K562 (cell line): ENCODE results near the gene MORC4. TPM values are rescaled to one million over a fixed set of nuclear protein-coding genes. Genes with fewer than 3 reads are reported as not detected.

Experiments
- ATAC-seq: fragments of 200-7000 bp; cut with Tn5 transposase; 3 replicates; pipeline ENCODE4 v1.9.1; 2020; ENCODE audit warnings: moderate library complexity
- BruUV-seq: library from RNA; stranded (reverse); fragments of 400-500 nt; replicated peaks from 2 replicates; lab custom pipeline; 2021; lab: Mats Ljungman, UMichigan
- CTCF ChIA-PET: fragments of 300-600 bp; formaldehyde crosslinking; extraction: SDS; loops from one replicate; lab custom pipeline; 2021; ENCODE audit warnings: low intra/inter-chr PET ratio; lab: Yijun Ruan, JAX
- POLR2A ChIA-PET: fragments of 300-600, 350-650 bp; sonication (Branson Sonifier 250); formaldehyde crosslinking; extraction: SDS; loops from one replicate; lab custom pipeline; 2021; ENCODE audit warnings: antibody characterized with exemption, inconsistent platforms; lab: Yijun Ruan, JAX
- DNase-seq, 4 experiments: peaks; one replicate each; pipeline versions ENCODE4 v3.0.0 to v3.0.0-alpha.2; 2011 to 2018; ENCODE audit warnings: low spot score in 3 of 4, mixed read lengths in 3 of 4; ENCODE audit errors: extremely low read depth in 1 of 4
- FAIRE-seq: peaks from 2 replicates; lab custom pipeline; 2011; peaks lifted over from hg19 to GRCh38; lab: Jason Lieb, UNC
- H2AFZ ChIP-seq: 2 replicates; pipeline ENCODE4 v1.6.0; 2011; ENCODE audit warnings: low read depth, low read length, control low read depth, inconsistent platforms
- H3K27ac ChIP-seq: fragments of 200-600 bp; 3 replicates; pipeline ENCODE4 v1.8.0; 2011; ENCODE audit warnings: low read depth, mild to moderate bottlenecking, control low read depth, inconsistent platforms, low read length, moderate library complexity, mixed read lengths; ENCODE audit errors: extremely low read depth
- H3K27me3 ChIP-seq, 2 experiments: fragments of 300-600 bp in 1 of 2; 2 replicates in 1 of 2; 3 replicates in 1 of 2; pipeline versions ENCODE4 v1.6.0 to v1.8.0; 2011; ENCODE audit warnings: inconsistent platforms in 2 of 2, low read length in 2 of 2, mild to moderate bottlenecking in 1 of 2, mixed read lengths in 1 of 2, moderate library complexity in 1 of 2; ENCODE audit not compliant: control insufficient read depth in 2 of 2, insufficient read depth in 2 of 2
- H3K36me3 ChIP-seq: fragments of 300-600 bp; 3 replicates; pipeline ENCODE4 v1.8.0; 2011; ENCODE audit warnings: mild to moderate bottlenecking, low read length, inconsistent platforms; ENCODE audit not compliant: control insufficient read depth, insufficient read depth
- H3K4me1 ChIP-seq, 2 experiments: fragments of 200-600 bp in 1 of 2; replicated peaks in 1 of 2; 2 replicates in 1 of 2; 3 replicates in 1 of 2; pipeline versions ENCODE4 v1.5.1 to v1.8.0; 2011; ENCODE audit warnings: inconsistent platforms in 2 of 2, low read length in 2 of 2, mild to moderate bottlenecking in 1 of 2, mixed read lengths in 1 of 2, moderate library complexity in 1 of 2; ENCODE audit not compliant: control insufficient read depth in 2 of 2, insufficient read depth in 2 of 2
- H3K4me2 ChIP-seq: 2 replicates; pipeline ENCODE4 v1.6.1; 2011; ENCODE audit warnings: low read length, control low read depth, inconsistent platforms, mixed read lengths; ENCODE audit not compliant: insufficient read depth
- H3K4me3 ChIP-seq: fragments of 200-600 bp; sonication (generic), shearing (Covaris generic); 2 replicates; pipeline ENCODE4 v1.5.1; 2016; ENCODE audit warnings: control low read depth, inconsistent platforms
- H3K79me2 ChIP-seq: fragments of 200-600 bp; 3 replicates; pipeline ENCODE4 v1.8.0; 2011; ENCODE audit warnings: low read length, inconsistent platforms; ENCODE audit not compliant: control insufficient read depth, insufficient read depth
- H3K9ac ChIP-seq, 2 experiments: 2 replicates each; pipeline versions ENCODE4 v1.6.0 to v1.6.1; 2011; ENCODE audit warnings: low read depth in 2 of 2, low read length in 2 of 2, control low read depth in 1 of 2, inconsistent platforms in 1 of 2, mild to moderate bottlenecking in 1 of 2, mixed read lengths in 1 of 2; ENCODE audit not compliant: insufficient read depth in 1 of 2
- H3K9me1 ChIP-seq: one replicate; pipeline ENCODE4 v1.6.0; 2011; ENCODE audit warnings: inconsistent platforms, mild to moderate bottlenecking, low read length, moderate library complexity; ENCODE audit not compliant: control insufficient read depth, insufficient read depth
- H3K9me3 ChIP-seq: replicated peaks from 2 replicates; pipeline ENCODE4 v1.5.1; 2011; ENCODE audit warnings: low read depth, low read length, inconsistent platforms; ENCODE audit not compliant: control insufficient read depth, insufficient read depth
- H4K20me1 ChIP-seq: replicated peaks from 2 replicates; pipeline ENCODE4 v1.6.1; 2011; ENCODE audit warnings: low read length, inconsistent platforms, mixed read lengths; ENCODE audit not compliant: control insufficient read depth, insufficient read depth
- ELK3 ChIP-seq: fragments of 450-650 bp; formaldehyde crosslinking; IDR thresholded peaks from 2 replicates; pipeline ENCODE4 v1.4.0; 2020; ENCODE audit warnings: mild to moderate bottlenecking
- FOXJ2 ChIP-seq: fragments of 200-800 bp; sonication (Bioruptor generic); IDR thresholded peaks from 2 replicates; pipeline ENCODE4 v1.6.1; 2016; ENCODE audit warnings: missing genetic modification characterization, missing compliant biosample characterization
- NR1H2 ChIP-seq: sonication (generic); formaldehyde crosslinking; IDR thresholded peaks from 2 replicates; pipeline ENCODE4 v1.4.0; 2020; ENCODE audit warnings: mild to moderate bottlenecking, missing genetic modification reagents
- PCBP1 ChIP-seq: fragments of 200-400 bp; formaldehyde crosslinking; IDR thresholded peaks from 2 replicates; pipeline ENCODE4 v1.6.1; 2018; ENCODE audit warnings: mild to moderate bottlenecking, low read depth, low read length; ENCODE audit not compliant: poor library complexity, severe bottlenecking
- POLR2B ChIP-seq: fragments of 450-650 bp; IDR thresholded peaks from 2 replicates; pipeline ENCODE4 v1.6.1; 2018; ENCODE audit warnings: low read depth; ENCODE audit not compliant: partially characterized antibody
- WGBS: fragments of 100-300 bp; shearing (Covaris generic); methylation state at CpG from one replicate; pipeline ENCODE4 v1.1.6; 2016; ENCODE audit warnings: low coverage, mixed read lengths; ENCODE audit not compliant: insufficient coverage; ENCODE audit errors: missing lambda C conversion rate; 5-methylcytosine and 5-hydroxymethylcytosine counted together
- in situ Hi-C: fragments of 300-500 bp; cut with MboI; formaldehyde crosslinking; loops from 4 replicates; pipeline ENCODE4 v1.15.0; 2018; ENCODE audit warnings: inconsistent platforms, mixed read lengths
- intact Hi-C: fragments of 100-400 bp; cut with micrococcal nuclease; formaldehyde crosslinking; loops from 2 replicates; pipeline ENCODE4 v1.14.2; 2022
- polyA plus RNA-seq, 8 experiments: library from polyadenylated mRNA; depleted of rRNA in 4 of 8; stranded (reverse) in 5 of 8; unstranded in 3 of 8; fragments of >200 nt; fragmentation: Nextera tagmentation in 2 of 8; fragmentation: Illumina TruSeq in 1 of 8; extraction: Ambion mirVana in 2 of 8; extraction: Trizol in 1 of 8; gene quantifications; 2 replicates each; pipeline versions ENCODE4 v1.2.1 to v1.2.3, GENCODE V29; 2011 to 2014; ENCODE audit warnings: inconsistent platforms in 1 of 8, missing spikeins in 1 of 8
- total RNA-seq, 7 experiments: library from RNA; depleted of rRNA in 6 of 7; stranded (reverse); fragments of >200 nt in 6 of 7; fragmentation: Illumina TruSeq in 2 of 7; extraction: Trizol in 2 of 7; gene quantifications; 2 replicates each; pipeline versions ENCODE4 v1.2.1 to v1.2.3, GENCODE V29; 2011 to 2021; ENCODE audit warnings: low replicate concordance in 1 of 7

Gene MORC4
- total and polyA plus RNA-seq, 9 of the 15 experiments (the other 6 are each of a cell fraction or from before 2014, with no cell fraction given): 0.04 to 0.53 (median 0.18) TPM

- DNase-seq (no peak), ATAC-seq (no peak), FAIRE-seq (no peak)
- Histone ChIP-seq H3K4me3 (no peak overlapping the region), H3K27me3 (no peaks in the 10 kb centered on the region), H3K9me3 (no peaks in the 10 kb centered on the region), H3K36me3 (no peaks in the 10 kb centered on the region), H3K9me1 (no peaks in the 10 kb centered on the region), H4K20me1 (no peaks in the 10 kb centered on the region), H3K79me2 (no peaks in the 10 kb centered on the region), H3K9ac (no peak overlapping the region), H3K27ac (no peak overlapping the region), H3K4me1 (no peaks in the 10 kb centered on the region), H3K4me2 (no peak overlapping the region), H2AFZ (no peak overlapping the region)
- intact Hi-C loops (no loop called here), in situ Hi-C loops (no loop called here)
- WGBS: 0% methylated on average over 1 of the region's 1 CpG
- BruUV-seq: no TSS peak
- TF ChIP-seq ELK3 (no peak), PCBP1 (no peak), POLR2B (no peak), NR1H2 (CRISPR knock-in tag) (no peak), FOXJ2 (tag) (no peak)
- POLR2A ChIA-PET: interaction anchor here (0.8 kb wide), 1 partner anchor 16 kb away, joined by 3 read pairs; no protein-coding TSS in a partner anchor
- CTCF ChIA-PET: no interaction called here
Observed at GRCh38 chrX:106957856-106958255, 42.2 kb downstream of the MORC4 start.
